ENCODE results near the gene ABCF1. TPM values are rescaled to one million over a fixed set of nuclear protein-coding genes. Genes with fewer than 3 reads are reported as not detected.

The ABCF1 gene
- total and polyA plus RNA-seq, 4 donors, result 20.4 to 33.9 (median 26.1) TPM

DNA sequence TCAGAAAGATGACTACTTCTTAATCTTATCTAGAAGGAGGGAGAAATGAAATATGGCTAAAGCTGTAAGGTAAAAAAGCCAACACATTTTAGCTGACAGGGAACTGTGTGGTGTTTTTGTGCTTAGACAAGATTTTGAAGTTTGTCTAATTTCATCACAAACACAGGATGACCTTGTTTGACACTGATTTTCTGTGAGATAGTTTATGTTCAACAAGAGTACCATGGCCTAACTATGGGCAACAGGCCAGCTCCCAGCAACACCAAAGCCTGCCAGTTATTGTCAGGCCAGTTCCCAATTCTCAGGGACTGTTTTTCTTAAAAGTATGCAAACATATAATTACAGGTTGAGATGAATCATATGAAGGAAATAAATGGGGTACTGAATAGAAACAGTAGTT is 5.5 kb upstream of the ABCF1 start:
- H3K4me1 ChIP-seq (ENCODE audit: control insufficient read depth in 4 of 4, insufficient read depth in 4 of 4, low read length in 3 of 4), result peaks cover 10 to 60% (median 56%) of the 10 kb centered on the region in 4 donors
- H3K36me3 ChIP-seq (ENCODE audit: control insufficient read depth in 4 of 4, insufficient read depth in 3 of 4, low read depth in 1 of 4, low read length in 3 of 4), result peaks cover 0 to 11% (median 4%) of the 10 kb centered on the region in 4 donors
- TF ChIP-seq NR2F2 (IDR thresholded peaks at IDR 0.05), result no peak
- TF ChIP-seq HNF4A (conservative IDR thresholded peaks at IDR 0.05), result peak; percentile 45 to 59
- TF ChIP-seq HNF4G (IDR thresholded peaks at IDR 0.05), result no peak
- TF ChIP-seq, protein P1, sequence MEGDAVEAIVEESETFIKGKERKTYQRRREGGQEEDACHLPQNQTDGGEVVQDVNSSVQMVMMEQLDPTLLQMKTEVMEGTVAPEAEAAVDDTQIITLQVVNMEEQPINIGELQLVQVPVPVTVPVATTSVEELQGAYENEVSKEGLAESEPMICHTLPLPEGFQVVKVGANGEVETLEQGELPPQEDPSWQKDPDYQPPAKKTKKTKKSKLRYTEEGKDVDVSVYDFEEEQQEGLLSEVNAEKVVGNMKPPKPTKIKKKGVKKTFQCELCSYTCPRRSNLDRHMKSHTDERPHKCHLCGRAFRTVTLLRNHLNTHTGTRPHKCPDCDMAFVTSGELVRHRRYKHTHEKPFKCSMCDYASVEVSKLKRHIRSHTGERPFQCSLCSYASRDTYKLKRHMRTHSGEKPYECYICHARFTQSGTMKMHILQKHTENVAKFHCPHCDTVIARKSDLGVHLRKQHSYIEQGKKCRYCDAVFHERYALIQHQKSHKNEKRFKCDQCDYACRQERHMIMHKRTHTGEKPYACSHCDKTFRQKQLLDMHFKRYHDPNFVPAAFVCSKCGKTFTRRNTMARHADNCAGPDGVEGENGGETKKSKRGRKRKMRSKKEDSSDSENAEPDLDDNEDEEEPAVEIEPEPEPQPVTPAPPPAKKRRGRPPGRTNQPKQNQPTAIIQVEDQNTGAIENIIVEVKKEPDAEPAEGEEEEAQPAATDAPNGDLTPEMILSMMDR (IDR thresholded peaks at IDR 0.05; ENCODE audit: low read depth, low read length, missing input control), result no peak
- TF ChIP-seq YY1 (IDR thresholded peaks at IDR 0.05), result peak; percentile 50
- TF ChIP-seq FOXA1 (IDR thresholded peaks at IDR 0.05), result no peak
- TF ChIP-seq FOXA2 (IDR thresholded peaks at IDR 0.05), result peak; percentile 45
- peak; percentile 92 to 93 for TF ChIP-seq RXRA (IDR thresholded peaks at IDR 0.05)
- peak; percentile 11 to 28 for TF ChIP-seq RAD21 (IDR thresholded peaks at IDR 0.05)
- TF ChIP-seq ATF3 (IDR thresholded peaks at IDR 0.05), result peak; percentile 49
- TF ChIP-seq, protein P2, sequence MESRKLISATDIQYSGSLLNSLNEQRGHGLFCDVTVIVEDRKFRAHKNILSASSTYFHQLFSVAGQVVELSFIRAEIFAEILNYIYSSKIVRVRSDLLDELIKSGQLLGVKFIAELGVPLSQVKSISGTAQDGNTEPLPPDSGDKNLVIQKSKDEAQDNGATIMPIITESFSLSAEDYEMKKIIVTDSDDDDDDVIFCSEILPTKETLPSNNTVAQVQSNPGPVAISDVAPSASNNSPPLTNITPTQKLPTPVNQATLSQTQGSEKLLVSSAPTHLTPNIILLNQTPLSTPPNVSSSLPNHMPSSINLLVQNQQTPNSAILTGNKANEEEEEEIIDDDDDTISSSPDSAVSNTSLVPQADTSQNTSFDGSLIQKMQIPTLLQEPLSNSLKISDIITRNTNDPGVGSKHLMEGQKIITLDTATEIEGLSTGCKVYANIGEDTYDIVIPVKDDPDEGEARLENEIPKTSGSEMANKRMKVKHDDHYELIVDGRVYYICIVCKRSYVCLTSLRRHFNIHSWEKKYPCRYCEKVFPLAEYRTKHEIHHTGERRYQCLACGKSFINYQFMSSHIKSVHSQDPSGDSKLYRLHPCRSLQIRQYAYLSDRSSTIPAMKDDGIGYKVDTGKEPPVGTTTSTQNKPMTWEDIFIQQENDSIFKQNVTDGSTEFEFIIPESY (IDR thresholded peaks at IDR 0.05), result peak; percentile 38
- peak; percentile 56 for TF ChIP-seq MAX (IDR thresholded peaks at IDR 0.05)
- TF ChIP-seq, protein P3, sequence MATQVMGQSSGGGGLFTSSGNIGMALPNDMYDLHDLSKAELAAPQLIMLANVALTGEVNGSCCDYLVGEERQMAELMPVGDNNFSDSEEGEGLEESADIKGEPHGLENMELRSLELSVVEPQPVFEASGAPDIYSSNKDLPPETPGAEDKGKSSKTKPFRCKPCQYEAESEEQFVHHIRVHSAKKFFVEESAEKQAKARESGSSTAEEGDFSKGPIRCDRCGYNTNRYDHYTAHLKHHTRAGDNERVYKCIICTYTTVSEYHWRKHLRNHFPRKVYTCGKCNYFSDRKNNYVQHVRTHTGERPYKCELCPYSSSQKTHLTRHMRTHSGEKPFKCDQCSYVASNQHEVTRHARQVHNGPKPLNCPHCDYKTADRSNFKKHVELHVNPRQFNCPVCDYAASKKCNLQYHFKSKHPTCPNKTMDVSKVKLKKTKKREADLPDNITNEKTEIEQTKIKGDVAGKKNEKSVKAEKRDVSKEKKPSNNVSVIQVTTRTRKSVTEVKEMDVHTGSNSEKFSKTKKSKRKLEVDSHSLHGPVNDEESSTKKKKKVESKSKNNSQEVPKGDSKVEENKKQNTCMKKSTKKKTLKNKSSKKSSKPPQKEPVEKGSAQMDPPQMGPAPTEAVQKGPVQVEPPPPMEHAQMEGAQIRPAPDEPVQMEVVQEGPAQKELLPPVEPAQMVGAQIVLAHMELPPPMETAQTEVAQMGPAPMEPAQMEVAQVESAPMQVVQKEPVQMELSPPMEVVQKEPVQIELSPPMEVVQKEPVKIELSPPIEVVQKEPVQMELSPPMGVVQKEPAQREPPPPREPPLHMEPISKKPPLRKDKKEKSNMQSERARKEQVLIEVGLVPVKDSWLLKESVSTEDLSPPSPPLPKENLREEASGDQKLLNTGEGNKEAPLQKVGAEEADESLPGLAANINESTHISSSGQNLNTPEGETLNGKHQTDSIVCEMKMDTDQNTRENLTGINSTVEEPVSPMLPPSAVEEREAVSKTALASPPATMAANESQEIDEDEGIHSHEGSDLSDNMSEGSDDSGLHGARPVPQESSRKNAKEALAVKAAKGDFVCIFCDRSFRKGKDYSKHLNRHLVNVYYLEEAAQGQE (IDR thresholded peaks at IDR 0.05), result no peak
- TF ChIP-seq JUND (IDR thresholded peaks at IDR 0.05), result peak in 1 of 2 donors; percentile 23
- no peak for TF ChIP-seq EGR1 (IDR thresholded peaks at IDR 0.05; ENCODE audit: low read depth in 2 of 2)
- TF ChIP-seq GABPA (IDR thresholded peaks at IDR 0.05 in 1 of 2, conservative IDR thresholded peaks at IDR 0.05 in 1 of 2), result peak in 1 of 2 donors; percentile 77
- peak; percentile 64 for TF ChIP-seq SP1 (IDR thresholded peaks at IDR 0.05)
- TF ChIP-seq TAF1 (conservative IDR thresholded peaks at IDR 0.05), result no peak

More for the DNA sequence above, 5.5 kb upstream of the ABCF1 start:
- no peak for DNase-seq (ENCODE audit: low spot score)
- Histone ChIP-seq H3K9me3 (ENCODE audit: control insufficient read depth in 4 of 4, low read length in 3 of 4) (no peaks in the 10 kb centered on the region), H3K9ac (ENCODE audit: low read depth in 1 of 2, low read length in 2 of 2) (peak overlapping the region in 1 of 2 donors; percentile 86), H3K4me3 (ENCODE audit: low read depth in 1 of 3, low read length in 3 of 3) (no peak overlapping the region), H3K27ac (ENCODE audit: low read depth in 1 of 2, low read length in 2 of 2) (peak overlapping the region; percentile 80 to 89), H3K27me3 (ENCODE audit: control insufficient read depth in 4 of 4, insufficient read depth in 4 of 4, low read length in 3 of 4) (no peaks in the 10 kb centered on the region)

Measured in liver (tissue), 9 donors.